Hepatocyte (in vitro differentiated cells): ENCODE results near the gene UHRF1.

Experiments used
- CTCF ChIP-seq: fragments of 200-600 bp; sonication (generic); IDR thresholded peaks from 2 replicates; pipeline ENCODE4 v1.5.1; 2016; ENCODE audit warnings: antibody characterized with exemption, mild to moderate bottlenecking; ENCODE audit not compliant: poor library complexity
- EZH2 ChIP-seq: fragments of 200-600 bp; sonication (generic); IDR thresholded peaks from 2 replicates; pipeline ENCODE4 v1.6.1; 2016; ENCODE audit warnings: antibody characterized with exemption, mild to moderate bottlenecking, borderline replicate concordance
- EZH2phosphoT487 ChIP-seq: fragments of 200-600 bp; sonication (generic); IDR thresholded peaks from one replicate; pipeline ENCODE4 v1.6.1; 2018; ENCODE audit warnings: antibody characterized with exemption, mild to moderate bottlenecking, low read depth, moderate library complexity; ENCODE audit not compliant: unreplicated experiment, severe bottlenecking

DNA sequence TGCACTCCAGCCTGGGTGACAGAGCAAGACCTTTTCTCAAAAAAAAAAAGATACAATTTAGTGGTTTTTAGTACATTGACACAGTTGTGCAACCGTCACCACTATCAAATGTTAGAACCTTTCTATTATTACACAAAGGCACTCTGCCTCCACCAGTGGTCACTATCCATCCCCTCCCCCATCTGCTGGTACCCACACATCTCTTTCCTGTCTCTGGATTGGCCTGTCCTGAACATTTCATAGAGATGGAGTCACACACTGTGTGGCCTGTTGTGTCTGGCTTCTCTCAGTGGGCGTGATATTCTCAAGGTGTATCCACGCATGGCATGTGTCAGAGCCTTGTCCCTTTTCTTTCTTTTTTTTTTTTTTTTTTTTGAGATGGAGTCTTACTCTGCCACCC, 70.8 kb downstream of the UHRF1 start:
- TF ChIP-seq CTCF, result no peak
- no peak for TF ChIP-seq EZH2
- no peak for TF ChIP-seq EZH2phosphoT487
